Anterior cingulate cortex (tissue), 58 donors: ENCODE measurements around the gene SLC12A9.
"Not testable (repeated sequence)": the region's sequence is repeated elsewhere in the genome, so short reads cannot be mapped to it uniquely, and the experiment has no call there.

Experiments
- DNase-seq, 58 donors: peaks; one replicate each; lab custom pipeline; 2025; lab: John Stamatoyannopoulos, UW

The SLC12A9 gene, protein sequence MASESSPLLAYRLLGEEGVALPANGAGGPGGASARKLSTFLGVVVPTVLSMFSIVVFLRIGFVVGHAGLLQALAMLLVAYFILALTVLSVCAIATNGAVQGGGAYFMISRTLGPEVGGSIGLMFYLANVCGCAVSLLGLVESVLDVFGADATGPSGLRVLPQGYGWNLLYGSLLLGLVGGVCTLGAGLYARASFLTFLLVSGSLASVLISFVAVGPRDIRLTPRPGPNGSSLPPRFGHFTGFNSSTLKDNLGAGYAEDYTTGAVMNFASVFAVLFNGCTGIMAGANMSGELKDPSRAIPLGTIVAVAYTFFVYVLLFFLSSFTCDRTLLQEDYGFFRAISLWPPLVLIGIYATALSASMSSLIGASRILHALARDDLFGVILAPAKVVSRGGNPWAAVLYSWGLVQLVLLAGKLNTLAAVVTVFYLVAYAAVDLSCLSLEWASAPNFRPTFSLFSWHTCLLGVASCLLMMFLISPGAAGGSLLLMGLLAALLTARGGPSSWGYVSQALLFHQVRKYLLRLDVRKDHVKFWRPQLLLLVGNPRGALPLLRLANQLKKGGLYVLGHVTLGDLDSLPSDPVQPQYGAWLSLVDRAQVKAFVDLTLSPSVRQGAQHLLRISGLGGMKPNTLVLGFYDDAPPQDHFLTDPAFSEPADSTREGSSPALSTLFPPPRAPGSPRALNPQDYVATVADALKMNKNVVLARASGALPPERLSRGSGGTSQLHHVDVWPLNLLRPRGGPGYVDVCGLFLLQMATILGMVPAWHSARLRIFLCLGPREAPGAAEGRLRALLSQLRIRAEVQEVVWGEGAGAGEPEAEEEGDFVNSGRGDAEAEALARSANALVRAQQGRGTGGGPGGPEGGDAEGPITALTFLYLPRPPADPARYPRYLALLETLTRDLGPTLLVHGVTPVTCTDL

DNA sequence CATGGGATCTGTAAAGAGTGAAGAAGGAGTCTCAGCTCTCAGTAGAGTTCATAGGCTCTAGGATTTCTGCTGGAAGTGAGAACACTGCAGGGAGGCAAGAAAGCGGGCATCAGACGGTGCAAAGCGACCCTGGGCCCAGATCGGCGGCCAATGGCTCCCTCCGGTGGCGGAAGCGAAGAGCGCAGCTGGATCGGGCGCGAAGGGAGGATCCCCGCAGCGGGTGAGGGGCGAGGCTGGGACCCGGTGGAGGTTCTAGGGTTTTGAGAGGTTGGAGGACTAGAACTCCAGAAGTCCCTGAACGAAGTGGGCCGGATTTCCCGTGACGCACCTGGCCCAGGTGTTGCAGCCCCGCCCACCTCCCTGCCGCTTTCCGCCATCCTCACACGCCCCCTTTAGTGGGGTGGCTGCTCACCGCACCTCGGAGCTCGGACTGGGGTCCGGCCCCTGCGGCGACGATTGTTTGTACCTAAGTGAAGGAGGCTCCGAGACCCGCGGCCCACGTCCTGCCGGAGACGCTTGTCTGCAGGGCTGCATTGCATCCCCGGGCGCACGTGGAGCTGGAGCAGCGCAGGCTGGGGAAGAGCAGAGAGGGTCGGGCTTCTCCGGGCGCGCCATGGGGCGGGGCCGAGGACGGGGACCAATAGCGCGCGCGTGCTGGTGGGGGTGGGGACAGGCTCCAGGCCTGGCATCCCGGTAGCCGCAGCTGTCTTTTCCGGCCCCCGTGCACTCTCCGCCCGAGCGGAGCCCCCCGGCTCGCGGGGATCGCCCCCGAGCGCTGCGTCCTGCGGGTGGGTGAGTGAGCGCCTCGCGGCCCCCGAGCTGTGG, at the start of gene SLC12A9:
SLC12A9 (plus strand) TSS at position 666 of the 825 bp plus-strand sequence. CDS start 1,485 bp downstream, outside the sequence.
- peak in 57 of 58 donors; percentile 37 to 91 (median 82) for DNase-seq

DNA sequence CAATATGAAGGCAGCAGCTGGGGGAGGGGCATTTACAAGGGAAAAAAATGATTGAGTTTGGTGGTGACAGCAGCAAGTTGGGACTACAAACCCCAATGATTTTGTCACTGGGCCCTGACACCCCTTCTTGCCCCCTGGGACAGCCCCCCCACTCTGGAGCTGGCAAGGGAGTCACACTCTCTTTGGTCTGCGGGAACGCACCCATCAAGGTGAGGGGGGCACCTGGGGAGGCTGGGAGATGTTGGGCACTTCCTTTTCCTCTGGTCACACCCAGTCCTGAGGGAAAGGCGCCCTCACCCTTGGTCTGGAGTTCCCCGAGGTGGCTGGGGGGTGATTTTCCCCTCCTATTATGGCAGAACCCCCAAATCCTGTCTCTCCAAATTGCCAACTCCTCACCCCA, 49.6 kb upstream of the SLC12A9 start:
- DNase-seq, result no peak

DNA sequence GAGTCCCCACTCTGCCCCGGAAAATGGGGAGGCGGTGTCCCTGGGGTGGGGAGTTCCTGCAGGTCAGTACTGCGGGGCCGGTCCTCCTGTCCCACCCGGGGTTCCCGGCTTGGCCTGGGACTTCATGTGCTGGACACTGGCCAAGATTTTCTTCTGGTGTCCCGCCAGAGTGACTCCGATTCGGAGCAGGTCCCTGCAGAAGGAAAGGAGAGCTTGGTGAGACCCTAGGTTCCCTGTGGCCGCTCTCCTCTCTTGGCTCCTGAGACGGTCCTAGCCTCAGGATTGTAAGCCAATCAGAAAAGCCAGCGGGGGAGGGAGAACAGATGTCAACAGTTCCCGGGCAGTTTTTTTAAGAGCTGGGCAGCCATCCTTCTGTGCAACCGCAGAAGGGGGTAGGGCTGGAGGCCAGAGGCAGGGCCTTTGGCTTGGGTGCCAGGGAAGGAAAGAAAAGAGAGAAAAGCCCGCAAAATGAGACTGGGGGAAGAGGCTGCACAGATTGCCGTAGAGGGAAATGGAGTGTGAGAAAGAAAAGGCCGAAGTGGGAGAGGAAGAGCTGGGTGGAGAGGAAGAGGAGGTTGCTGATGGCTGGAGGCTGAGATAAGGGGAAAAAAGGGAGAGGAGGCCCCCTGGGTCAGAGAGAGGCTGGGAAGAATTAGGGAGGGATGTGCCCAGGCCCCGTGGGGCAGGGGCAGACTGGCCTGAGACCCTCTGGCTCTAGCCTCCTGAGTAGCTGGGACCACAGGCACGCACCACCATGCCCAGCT, 48.9 kb upstream of the SLC12A9 start:
- DNase-seq, result peak in 56 of 58 donors; percentile 7 to 83 (median 56)

DNA sequence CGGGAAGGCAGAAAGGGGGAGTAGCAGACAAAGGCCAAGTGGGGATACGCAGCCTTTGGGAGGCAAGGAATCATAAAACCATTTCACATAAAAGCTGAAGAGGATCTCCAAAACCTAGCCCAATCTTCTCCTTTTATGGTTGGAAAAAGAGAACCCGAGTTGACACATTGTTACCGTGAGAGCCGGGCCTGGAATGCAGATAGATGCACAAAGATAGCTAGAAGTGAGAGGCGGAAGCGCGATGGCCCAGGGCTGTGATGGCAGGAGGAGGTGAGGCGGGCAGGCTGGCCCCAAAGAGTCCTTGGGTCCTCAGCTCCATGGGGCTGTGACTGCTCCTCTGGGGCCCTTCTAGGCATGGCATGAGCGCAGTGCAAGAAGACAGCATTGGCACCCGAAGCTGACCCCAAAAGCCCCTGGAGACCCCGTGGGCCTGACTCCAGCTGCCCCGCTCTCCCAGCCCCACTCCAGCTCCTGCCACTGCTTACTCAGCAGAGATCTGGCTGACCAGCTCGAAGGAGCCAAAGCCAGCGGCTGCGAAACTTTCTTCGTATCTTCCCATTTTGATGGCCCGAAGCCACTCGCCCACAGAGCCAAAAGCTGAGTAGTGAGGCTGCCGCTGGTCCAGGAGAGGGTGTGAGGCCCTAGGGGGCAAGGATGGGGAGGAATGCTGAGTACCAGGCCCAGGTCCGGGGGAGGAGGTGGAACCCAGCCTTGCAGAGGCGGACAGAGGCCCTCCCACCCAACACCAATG, 47.7 kb upstream of the SLC12A9 start:
- DNase-seq, result no peak

DNA sequence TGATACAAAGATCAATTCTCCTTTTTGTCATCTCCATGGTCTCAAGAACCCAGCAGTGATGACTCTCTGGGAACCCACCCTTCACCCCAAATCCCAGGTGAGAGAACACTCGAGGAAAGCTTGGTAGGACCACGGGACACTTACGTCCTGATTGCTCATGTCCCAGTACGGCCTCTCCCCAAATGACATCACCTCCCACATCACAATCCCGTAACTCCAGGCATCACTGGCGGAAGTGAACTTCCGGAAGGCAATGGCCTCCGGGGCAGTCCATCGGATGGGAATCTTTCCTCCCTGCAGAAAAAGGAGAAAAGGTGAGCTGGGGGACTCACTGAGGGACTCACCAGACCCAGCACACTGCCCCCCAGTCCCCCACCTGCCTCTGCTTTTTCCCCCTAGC, 46.2 kb upstream of the SLC12A9 start:
- DNase-seq, result no peak

DNA sequence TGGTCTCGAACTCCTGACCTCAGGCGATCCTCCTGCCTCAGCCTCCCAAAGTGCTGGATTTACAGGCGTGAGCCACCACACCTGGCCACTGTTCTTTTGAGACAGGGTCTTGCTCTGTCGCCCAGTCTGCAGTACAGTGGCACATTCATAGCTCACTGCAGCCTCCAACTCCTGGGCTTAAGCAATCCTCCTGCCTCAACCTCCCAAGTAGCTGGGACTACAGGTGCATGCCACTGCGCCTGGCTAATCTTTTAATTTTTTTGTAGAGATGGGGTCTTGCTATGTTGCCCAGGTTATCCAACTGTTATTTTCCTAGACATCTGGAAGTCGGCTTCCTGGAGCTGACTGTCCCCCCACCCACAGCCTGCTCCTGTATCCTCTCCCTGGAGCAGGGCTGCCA, 45.6 kb upstream of the SLC12A9 start:
- not testable (repeated sequence) for DNase-seq

DNA sequence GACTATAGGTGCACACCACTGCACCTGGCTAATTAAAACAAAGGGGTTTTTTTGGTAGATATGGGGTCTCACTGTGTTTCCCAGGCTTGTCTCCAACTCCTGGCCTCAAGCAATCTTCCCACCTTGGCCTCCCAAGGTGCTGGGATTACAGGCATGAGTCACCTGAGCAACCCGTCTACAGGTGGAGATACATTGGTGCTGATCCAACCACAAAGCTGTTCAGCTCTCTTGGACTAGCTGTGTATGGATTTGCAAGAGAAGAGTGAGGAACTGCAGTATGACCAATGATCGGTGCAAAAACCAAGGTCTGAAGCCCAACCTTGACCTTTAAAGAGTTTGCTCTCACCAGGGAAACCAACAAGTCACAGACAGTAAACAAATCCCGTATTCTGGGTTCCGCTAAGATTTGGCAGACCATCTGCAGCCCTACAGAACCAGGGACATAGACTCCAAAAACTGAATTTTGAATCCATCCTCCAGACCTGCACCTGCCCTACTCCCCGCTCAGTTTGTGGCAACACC, 44.1 kb upstream of the SLC12A9 start:
- no peak for DNase-seq

DNA sequence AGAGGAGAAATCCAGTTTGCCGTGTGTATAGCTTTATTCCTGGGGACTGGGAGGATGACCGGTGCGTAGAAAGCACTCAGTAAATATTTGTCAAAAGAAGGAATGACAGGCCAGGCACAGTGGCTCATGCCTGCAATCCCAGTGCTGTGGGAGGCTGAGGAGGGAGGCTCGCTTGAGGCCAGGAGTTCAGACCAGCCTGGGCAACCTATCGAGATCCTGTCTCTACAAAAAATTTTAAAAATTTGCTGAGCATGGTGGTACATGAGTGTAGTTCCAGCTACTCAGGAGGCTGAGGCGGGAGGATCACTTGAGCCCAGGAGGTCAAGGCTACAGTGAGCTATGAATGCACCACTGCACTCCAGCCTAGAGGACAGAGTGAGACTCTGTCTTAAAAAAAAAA, 41.0 kb upstream of the SLC12A9 start:
- no peak for DNase-seq

DNA sequence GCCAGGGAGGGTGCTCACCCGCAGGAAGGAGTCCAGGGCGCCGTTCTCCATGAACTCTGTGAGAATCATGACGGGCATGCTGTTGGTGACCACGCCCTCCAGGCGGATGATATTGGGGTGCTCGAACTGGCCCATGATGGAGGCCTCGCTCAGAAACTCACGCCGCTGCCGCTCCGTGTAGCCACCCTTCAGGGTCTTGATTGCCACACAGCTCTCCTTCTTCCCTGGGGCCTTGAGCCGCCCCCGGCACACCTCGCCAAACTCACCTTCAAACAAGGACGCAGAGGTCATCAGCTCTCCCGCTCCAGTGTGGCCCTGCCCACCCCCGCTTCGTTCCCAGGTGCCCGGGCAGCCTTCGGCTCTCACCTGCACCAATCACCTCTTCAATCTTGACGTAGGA, 39.8 kb upstream of the SLC12A9 start:
- no peak for DNase-seq

DNA sequence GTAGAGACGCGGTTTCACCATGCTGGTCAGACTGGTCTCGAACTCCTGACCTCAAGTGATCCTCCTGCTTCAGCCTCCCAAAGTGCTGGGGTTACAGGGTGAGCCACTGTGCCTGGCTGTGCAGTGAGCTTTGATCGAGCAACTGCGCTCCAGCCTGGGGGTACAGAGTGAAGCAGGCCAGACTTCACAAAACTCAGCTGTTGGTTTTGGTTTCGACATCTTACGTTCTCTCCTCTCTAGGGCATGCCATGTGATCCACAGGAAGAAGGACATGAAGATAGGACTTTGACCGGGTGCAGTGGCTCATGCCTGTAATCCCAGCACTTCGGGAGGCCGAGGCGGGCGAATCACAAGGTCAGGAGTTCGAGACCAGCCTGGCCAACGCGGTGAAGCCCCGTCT, 36.0 kb upstream of the SLC12A9 start:
- not testable (repeated sequence) for DNase-seq

DNA sequence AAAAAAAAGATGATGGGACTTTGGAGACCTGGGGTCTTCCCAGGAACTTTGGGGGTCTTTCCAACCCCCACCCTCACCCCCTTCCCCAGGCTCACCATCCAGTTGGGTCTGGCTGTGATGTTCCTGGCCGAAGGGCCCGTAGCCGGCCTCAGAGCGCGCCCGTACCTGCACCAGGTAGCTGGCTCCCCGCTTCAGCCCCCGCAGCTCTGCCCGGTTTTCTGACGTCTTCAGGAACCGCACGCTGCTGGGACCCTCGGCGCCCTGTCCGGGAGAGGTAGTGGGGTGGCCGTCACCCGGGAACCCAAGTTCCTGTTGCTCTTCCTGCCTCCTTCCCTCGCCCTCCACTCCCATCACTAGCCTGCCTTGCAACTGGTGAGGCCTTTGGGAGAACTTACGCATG, 35.4 kb upstream of the SLC12A9 start:
- no peak for DNase-seq

DNA sequence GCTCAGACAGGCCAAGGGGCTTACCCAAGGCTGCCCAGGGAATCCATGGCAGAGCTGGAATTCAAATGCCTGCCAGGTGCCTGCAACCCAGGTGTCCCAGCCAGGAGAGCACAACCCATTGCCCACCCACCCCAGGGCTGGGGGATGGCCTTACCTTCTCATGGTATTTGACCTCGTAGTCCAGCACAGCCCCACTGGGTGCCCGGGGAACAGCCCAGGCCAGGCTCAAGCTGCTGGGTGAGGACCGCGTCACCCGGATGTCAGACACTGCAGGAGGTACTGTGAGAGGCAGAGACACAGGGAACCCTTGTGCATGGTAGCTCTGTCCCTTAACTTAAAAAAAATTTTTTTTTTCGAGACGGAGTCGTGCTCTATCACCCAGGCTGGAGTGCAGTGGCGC, 34.1 kb upstream of the SLC12A9 start:
- DNase-seq, result no peak

DNA sequence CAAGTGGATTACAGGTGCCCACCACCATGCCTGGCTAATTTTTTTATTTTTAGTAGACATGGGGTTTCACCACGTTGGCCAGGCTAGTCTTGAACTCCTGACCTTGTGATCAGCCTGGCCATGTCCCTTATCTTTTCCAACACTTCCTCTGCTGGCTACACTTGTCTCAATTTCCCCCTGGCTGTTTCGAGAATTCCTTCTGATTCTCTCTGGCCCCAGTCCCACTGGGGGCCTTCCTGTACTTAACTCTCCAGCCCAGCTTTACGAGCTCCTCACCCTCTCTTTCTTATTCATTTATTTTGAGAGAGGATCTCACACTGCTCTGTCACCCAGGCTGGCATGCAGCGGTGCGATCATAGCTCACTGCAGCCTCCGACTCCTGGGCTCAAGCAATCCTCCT, 33.7 kb upstream of the SLC12A9 start:
- DNase-seq, result no peak

DNA sequence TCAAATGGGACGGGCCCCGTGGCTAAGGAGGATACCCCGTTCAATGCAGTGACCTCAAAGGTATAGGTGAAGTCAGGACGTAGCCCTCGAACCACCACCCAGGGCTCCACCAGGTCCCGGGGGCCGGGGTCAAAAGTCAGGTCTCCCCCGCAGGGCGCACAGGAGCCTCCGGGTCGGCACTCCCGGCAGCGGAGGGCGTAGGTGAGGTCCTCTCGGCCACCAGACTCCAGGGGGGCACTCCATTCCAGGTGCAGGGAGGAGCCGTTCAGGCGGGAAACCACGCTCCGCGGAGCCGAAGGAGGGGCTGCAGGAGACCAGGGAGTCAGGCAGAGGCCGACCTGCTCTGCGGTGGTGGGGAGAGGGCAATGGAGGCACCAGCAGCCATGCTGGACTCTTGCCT, 32.9 kb upstream of the SLC12A9 start:
- no peak for DNase-seq

DNA sequence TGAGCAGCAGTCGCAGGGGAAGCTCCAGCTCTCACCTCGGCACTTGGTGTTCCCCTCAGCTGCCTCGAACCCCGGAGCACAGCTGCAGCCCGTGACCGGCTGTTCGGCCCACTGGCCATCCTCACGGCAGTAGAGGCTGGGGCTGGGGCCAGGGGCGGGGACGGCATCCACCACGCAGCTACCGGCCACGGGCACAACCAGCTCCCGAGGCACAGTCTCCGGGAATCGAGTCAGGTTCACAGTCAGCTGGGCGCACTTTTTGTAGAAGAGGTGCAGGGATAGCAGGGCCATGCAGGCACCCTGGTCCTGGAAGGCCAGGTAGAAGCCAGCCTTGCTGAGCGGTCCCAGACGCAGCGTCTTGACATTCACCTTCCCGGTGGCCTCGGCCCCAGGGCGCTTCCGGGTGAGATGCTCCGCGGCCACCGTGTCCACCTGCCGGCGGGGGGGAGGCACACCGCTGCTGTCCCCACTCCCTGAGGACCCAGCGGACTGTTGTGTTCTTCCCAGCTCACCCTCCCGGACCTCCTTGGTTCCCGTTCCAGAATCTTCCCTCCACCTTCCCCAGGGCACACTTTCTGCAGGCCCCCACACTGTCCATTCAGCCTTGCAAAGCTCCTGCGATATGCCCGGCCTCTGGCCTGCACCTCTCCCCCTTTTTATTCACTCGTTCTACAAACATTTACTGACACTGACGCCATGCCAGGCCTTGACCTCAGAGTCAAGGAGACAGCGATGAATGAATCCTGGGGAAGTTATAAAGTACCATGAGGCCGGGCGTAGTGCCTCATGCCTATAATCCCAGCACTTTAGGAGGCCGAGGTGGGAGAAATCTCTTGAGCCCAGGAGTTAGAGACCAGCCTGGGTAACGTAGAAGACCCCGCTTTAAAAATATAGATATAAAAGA, 30.0 kb upstream of the SLC12A9 start:
- no peak for DNase-seq

DNA sequence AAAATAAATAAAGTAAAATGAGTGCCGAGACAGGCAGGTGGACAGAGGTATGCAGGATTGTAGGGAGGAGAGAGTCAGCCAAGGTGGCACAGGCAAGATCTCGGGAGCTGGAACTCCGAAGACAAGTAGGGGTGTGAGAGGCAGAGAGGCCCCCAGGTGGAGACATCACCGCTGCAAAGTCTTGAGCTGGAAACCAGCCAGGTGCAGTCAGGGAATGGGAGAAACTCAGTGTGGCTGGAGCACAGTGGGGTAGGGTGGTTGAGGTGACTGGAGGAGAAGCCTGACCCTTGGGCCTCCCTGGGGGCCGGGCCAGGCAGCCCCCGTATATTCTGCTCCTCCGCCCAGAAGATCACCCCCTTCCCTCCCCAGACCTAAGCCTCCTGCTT, 29.4 kb upstream of the SLC12A9 start:
- no peak for DNase-seq

DNA sequence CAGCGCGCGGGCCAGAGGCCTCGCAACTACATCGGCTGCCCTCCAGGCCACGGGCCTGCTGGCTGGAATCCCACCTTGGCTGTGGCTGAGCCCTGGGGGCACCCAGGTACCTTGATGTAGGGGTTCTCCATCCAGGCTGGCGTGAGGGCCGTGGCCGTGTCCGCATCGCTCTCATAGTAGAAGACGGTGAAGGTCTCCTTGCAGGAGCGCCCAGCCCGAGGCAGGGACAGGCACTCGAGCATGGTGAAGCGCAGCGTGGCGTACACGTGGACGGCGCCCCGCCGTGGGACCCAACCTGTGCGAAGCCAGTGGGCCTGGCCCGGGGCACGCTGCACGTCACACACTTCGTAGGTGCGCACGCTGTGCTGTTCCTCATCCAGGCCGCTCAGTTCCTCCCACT, 29.0 kb upstream of the SLC12A9 start:
- no peak for DNase-seq
